ENCODE data around the gene NR6A1.
"Not testable (repeated sequence)": the region's sequence is repeated elsewhere in the genome, so short reads cannot be mapped to it uniquely, and the experiment has no call there.

The NR6A1 gene

GRCh38 chr9:124758061-124758460, 13.1 kb downstream of the NR6A1 start:
- DNase-seq: no peak

- DNase-seq: no peak
Observed at GRCh38 chr9:124757616-124758015, 13.5 kb downstream of the NR6A1 start.

- DNase-seq: no peak
Observed at GRCh38 chr9:124756011-124756410, 15.1 kb downstream of the NR6A1 start.

- DNase-seq: no peak
Observed at GRCh38 chr9:124755061-124755460, 16.1 kb downstream of the NR6A1 start.

GRCh38 chr9:124754289-124754688, 16.8 kb downstream of the NR6A1 start:
- no peak for DNase-seq

DNA sequence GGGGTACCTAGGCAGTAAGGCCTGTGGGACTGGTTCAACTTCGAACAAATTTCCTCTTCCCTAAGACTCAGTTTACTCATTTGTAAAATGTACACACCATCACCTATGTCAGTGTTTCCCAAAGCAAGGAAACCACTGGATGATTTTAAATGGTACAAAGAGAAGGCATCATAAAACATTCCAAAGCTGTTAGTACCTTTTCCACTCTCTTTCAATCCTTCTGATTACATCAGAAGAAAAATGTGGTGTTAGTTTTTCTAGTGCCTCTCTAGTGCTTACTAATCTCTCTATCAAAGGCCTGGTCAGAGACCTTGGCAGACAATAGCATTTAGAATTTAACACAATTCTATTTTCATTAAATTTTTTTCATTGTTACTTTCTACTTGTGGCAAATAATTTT, 18.1 kb downstream of the NR6A1 start:
- no peak for DNase-seq

DNA sequence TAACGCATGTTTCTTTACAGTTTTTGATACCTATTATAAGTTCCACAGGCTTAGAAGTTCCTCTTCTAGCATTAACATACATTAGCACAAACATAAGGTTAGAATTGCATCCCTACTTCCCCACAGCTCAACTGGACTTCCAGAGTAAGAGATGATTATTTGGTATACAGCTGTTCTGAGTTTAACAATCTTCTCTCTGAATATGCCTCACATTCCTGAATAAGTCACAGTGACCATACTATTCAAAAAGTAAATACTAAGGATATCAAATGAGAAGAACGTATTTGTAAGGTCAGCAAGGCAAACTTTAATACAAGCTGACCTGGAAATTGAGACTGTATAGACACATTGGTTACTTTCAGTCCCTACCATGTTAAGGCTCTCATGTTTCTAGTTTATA, 21.3 kb downstream of the NR6A1 start:
- no peak for DNase-seq

- DNase-seq: no peak
Observed at GRCh38 chr9:124749284-124749683, 21.8 kb downstream of the NR6A1 start.

DNA sequence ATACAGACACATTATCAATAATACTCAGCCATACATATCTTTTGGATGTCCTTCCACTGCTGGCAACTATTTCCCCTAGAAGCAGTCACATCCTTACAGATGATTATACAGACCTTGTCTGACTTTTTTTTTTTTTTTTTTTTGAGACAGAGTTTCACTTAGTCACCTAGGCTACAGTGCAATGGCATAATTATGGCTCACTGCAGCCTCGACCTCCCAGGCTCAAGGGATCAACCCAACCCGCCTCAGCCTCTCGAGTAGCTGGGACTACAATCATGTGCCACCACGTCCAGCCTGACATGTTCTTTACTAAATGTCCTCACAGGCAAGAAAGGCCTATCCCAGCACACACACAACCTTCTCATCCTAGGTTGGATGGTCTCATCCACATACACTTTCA, 24.0 kb downstream of the NR6A1 start:
- no peak for DNase-seq

DNA sequence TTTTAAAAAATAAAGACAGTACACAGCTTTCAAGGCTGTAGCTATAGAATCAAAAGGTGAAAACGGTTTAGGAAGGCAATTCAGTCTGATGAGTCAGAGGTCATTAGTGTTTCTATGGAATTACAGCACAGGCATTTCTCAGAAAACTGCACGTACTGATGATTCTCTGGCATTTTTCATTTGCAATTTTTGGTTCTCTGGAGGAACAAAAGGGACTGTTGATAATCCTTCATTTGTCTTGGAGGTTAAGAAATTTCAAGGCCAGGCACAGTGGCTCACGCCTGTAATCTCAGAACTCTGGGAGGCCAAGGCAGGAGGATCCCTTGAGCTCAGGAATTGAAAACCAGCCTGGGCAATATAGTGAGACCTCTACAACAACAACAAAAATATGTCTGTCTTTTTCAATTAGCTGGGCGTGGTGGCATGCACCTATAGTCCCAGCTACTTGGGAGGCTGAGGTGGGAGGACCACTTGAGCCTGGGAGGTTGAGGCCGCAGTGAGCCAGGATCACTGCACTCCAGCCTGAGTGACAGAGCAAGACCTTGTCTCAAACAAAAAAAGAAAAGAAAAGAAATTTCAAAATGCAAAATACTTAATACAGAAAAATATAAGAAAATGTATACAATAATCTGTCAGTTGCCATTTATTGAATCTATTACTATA, 27.3 kb downstream of the NR6A1 start:
- DNase-seq: no peak

DNA sequence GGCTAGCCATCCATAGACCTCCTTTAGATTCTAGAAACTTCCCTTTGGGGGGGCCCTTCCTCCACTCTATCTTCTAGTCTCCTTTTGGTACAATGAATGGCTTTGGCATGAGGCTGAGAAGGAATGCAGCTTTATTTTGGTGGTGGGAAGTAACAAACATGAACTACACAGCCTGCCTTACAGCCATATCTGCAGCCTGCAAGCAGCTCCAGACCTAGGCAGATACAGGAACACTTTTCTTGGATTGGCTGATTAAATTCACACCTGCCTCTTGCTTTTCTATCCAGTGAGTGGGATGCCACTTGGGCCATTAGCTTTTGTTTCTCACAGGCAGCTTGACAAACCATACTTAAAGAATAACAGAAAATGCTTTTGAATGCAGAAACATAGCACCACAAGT, 28.2 kb downstream of the NR6A1 start:
- no peak for DNase-seq

- DNase-seq: no peak
Observed at GRCh38 chr9:124741662-124742061, 29.4 kb downstream of the NR6A1 start.

- no peak for DNase-seq
Observed at GRCh38 chr9:124741149-124741548, 30.0 kb downstream of the NR6A1 start.

GRCh38 chr9:124739360-124739759, 31.8 kb downstream of the NR6A1 start:
- no peak for DNase-seq

DNA sequence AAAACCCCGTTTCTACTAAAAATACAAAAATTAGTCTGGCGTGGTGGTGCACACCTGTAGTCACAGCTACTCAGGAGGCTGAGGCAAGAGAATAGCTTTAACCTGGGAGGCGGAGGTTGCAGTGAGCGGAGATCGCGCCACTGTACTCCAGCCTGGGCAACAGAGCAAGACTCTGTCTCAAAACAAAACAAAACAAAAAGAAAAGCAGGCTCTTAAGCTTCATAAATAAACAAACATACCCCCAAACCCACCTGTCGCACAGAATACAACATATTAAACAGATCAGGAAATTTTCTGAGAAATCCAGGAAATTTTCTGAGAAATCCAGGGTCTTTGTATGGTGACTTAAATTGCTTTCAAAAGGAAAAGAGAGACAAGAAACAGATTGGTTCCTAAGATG, 33.0 kb downstream of the NR6A1 start:
- not testable (repeated sequence) for DNase-seq

DNA sequence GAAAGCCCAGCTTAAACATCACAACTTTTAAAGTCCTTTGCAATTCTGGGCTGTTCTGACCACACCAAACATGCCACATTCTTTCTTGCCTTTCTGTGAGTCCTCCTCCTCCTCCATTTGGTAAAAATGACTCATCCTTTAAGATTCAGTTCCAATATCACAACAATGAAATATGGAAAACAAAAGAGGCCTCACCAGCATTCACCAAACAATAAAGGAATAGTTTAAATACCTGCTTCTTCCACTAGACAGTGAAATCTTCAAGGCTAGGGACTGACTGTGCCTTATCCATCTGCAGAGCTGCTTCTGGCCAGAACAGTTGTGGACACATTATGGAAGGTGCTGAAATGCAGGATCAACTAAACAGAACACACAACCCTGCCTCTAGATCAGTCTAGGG, 36.0 kb downstream of the NR6A1 start:
- no peak for DNase-seq

DNA sequence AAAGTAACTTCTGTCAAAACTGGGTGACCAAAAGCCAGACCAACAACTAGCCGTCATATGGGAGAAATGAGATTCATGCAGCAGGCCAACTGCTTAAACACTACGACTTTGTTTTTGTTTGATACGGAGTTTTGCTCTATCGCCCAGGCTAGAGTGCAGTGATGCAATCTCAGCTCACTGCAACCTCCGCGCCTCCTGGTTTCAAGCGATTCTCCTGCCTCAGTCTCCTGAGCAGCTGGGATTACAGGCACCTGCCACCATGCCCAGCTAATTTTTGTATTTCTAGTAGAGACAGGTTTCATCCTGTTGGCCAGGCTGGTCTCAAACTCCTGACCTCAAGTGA, 36.4 kb downstream of the NR6A1 start:
- DNase-seq: not testable (repeated sequence)

GRCh38 chr9:124733964-124734740, 37.0 kb downstream of the NR6A1 start:
- DNase-seq: no peak

GRCh38 chr9:124730772-124731171, 40.3 kb downstream of the NR6A1 start:
- DNase-seq: no peak

GRCh38 chr9:124726886-124727285, 44.2 kb downstream of the NR6A1 start:
- DNase-seq: no peak

GRCh38 chr9:124725068-124725452, 46.1 kb downstream of the NR6A1 start:
- no peak for DNase-seq

- DNase-seq: no peak
Observed at GRCh38 chr9:124724415-124725067, 46.6 kb downstream of the NR6A1 start.

GRCh38 chr9:124723352-124723751, 47.8 kb downstream of the NR6A1 start:
- DNase-seq: no peak

Data from stimulated activated CD4-positive, alpha-beta T cell treated with anti-CD3 and anti-CD28 coated beads, Interleukin-2, amount 100 ng/mL, for 24 hours (primary cell).